ENCODE measurements around the gene LYSET. TPM values are rescaled to one million over a fixed set of nuclear protein-coding genes. Genes with fewer than 3 reads are reported as not detected.

The LYSET gene
- total RNA-seq, 1 experiment from 2014 or later: 14.3 TPM

- ChIA-PET POLR2A (ENCODE audit: unreplicated experiment) (no interaction called here), CTCF (no interaction called here)
- no peak overlapping the region for H3K4me2 ChIP-seq
- no peak overlapping the region for H3K4me3 ChIP-seq
- H2AFZ ChIP-seq: no peak overlapping the region
- intact Hi-C loops (cut with micrococcal nuclease; ENCODE audit: unreplicated experiment): no loop called here
- 0 out of 2 replicates have a peak, but pooled peaks cover 1% of the 10 kb centered on the region for H3K79me2 ChIP-seq (ENCODE audit: low read depth)
- no peaks in the 10 kb centered on the region for H3K36me3 ChIP-seq (ENCODE audit: low read depth)
- BruUV-seq (replicated peaks): no TSS peak
- H3K9me2 ChIP-seq (ENCODE audit: insufficient read depth): no peaks in the 10 kb centered on the region
- H3K27ac ChIP-seq: no peak overlapping the region
- no peaks in the 10 kb centered on the region for H4K20me1 ChIP-seq (ENCODE audit: insufficient read depth)
- peaks cover 14% of the 10 kb centered on the region; the same call in 1 of the 2 replicates for H3F3A ChIP-seq (ENCODE audit: insufficient read depth, low read depth)
- TF ChIP-seq EZH2 (IDR thresholded peaks at IDR 0.05; ENCODE audit: low read depth): no peak
- TF ChIP-seq CTCF (conservative IDR thresholded peaks at IDR 0.05): no peak
- no peaks in the 10 kb centered on the region for H3K27me3 ChIP-seq (ENCODE audit: insufficient read depth, low read depth)
- H3K9me3 ChIP-seq (ENCODE audit: insufficient read depth, low read depth): no peaks in the 10 kb centered on the region
- no peaks in the 10 kb centered on the region for H3K4me1 ChIP-seq (replicated peaks; ENCODE audit: insufficient read depth)
- DNase-seq: no peak
These were observed 13.9 kb downstream of the LYSET start for GRCh38 chr14:93199031-93199430.

GRCh38 chr14:93200553-93200952, 15.4 kb downstream of the LYSET start:
- no peak overlapping the region for H2AFZ ChIP-seq
- TF ChIP-seq CTCF (conservative IDR thresholded peaks at IDR 0.05) (no peak), EZH2 (IDR thresholded peaks at IDR 0.05; ENCODE audit: low read depth) (no peak)
- H3K9me3 ChIP-seq (ENCODE audit: insufficient read depth, low read depth): no peaks in the 10 kb centered on the region
- no peak for DNase-seq
- no peak overlapping the region for H3K4me2 ChIP-seq
- intact Hi-C loops (cut with micrococcal nuclease; ENCODE audit: unreplicated experiment): no loop called here
- no peaks in the 10 kb centered on the region; the same call in 1 of the 2 replicates for H3K36me3 ChIP-seq (ENCODE audit: low read depth)
- no peak overlapping the region for H3K27ac ChIP-seq
- H3K4me3 ChIP-seq: no peak overlapping the region
- ChIA-PET CTCF (interaction anchor here (0.5 kb wide), 1 partner anchor 95 kb away, joined by 6 read pairs; no protein-coding TSS in a partner anchor), POLR2A (ENCODE audit: unreplicated experiment) (no interaction called here)
- peaks cover 16% of the 10 kb centered on the region for H3K79me2 ChIP-seq (ENCODE audit: low read depth)
- BruUV-seq (replicated peaks): no TSS peak
- H3K9me2 ChIP-seq (ENCODE audit: insufficient read depth): no peaks in the 10 kb centered on the region
- peaks cover 14% of the 10 kb centered on the region; the same call in 1 of the 2 replicates for H3F3A ChIP-seq (ENCODE audit: insufficient read depth, low read depth)
- peaks cover 3% of the 10 kb centered on the region; the same call in 1 of the 2 replicates for H3K4me1 ChIP-seq (replicated peaks; ENCODE audit: insufficient read depth)
- H4K20me1 ChIP-seq (ENCODE audit: insufficient read depth): no peaks in the 10 kb centered on the region
- H3K27me3 ChIP-seq (ENCODE audit: insufficient read depth, low read depth): no peaks in the 10 kb centered on the region

DNA sequence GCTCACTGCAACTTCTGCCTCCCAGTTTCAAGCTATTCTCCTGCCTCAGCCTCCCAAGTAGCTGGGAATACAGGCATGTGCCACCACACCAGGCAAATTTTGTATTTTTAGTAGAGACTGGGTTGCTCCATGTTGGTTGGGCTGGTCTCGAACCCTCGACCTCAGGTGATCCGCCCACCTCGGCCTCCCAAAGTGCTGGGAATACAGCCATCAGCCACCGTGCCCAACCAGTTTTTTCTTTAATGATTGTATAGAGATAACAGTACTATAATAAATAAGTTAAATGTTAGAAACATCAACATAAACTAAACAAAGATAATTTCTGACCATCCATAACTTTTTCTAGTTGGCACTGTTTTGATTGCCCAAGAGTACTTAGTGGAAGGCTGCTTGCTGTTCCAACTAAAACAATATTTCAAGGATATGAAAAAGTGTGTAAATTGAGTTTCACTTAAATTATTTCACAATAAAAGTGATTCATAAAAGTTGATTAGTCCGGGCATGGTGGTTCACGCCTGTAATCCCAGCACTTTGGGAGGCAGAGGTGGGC, 16.1 kb downstream of the LYSET start:
- Histone ChIP-seq H3F3A (ENCODE audit: insufficient read depth, low read depth) (peaks cover 9% of the 10 kb centered on the region; the same call in 1 of the 2 replicates), H3K4me3 (no peak overlapping the region), H3K9me2 (ENCODE audit: insufficient read depth) (no peaks in the 10 kb centered on the region), H3K27ac (no peak overlapping the region), H3K36me3 (ENCODE audit: low read depth) (no peaks in the 10 kb centered on the region; the same call in 1 of the 2 replicates), H3K27me3 (ENCODE audit: insufficient read depth, low read depth) (no peaks in the 10 kb centered on the region), H3K4me2 (no peak overlapping the region), H3K9me3 (ENCODE audit: insufficient read depth, low read depth) (no peaks in the 10 kb centered on the region), H2AFZ (no peak overlapping the region), H3K4me1 (replicated peaks; ENCODE audit: insufficient read depth) (peaks cover 9% of the 10 kb centered on the region), H3K79me2 (ENCODE audit: low read depth) (peaks cover 23% of the 10 kb centered on the region), H4K20me1 (ENCODE audit: insufficient read depth) (no peaks in the 10 kb centered on the region)
- TF ChIP-seq EZH2 (IDR thresholded peaks at IDR 0.05; ENCODE audit: low read depth): no peak
- no peak for TF ChIP-seq CTCF (conservative IDR thresholded peaks at IDR 0.05)
- ChIA-PET POLR2A (ENCODE audit: unreplicated experiment) (no interaction called here), CTCF (interaction anchor here (0.5 kb wide), 1 partner anchor 96 kb away, joined by 6 read pairs; no protein-coding TSS in a partner anchor)
- BruUV-seq (replicated peaks): no TSS peak
- no peak for DNase-seq
- intact Hi-C loops (cut with micrococcal nuclease; ENCODE audit: unreplicated experiment): no loop called here

All from PC-9 (cell line).